Kidney (tissue), 14 donors: Measurements from ENCODE around the gene PMEPA1. TPM values are rescaled to one million over a fixed set of nuclear protein-coding genes. Genes with fewer than 3 reads are reported as not detected.

Source experiments
- DNase-seq, 5 donors: peaks; one replicate each; pipeline ENCODE4 v3.0.0-alpha.2; 2013 to 2020
- FAIRE-seq: peaks from 2 replicates; lab custom pipeline; 2012; peaks lifted over from hg19 to GRCh38; lab: Jason Lieb, UNC
- H3K27ac ChIP-seq, 2 donors: one replicate each; pipeline ENCODE4 v1.7.0; 2013; ENCODE audit warnings: low read depth in 2 of 2, low read length in 2 of 2, inconsistent platforms in 1 of 2
- H3K27me3 ChIP-seq: one replicate; pipeline ENCODE4 v1.7.1; 2013; ENCODE audit warnings: low read length, inconsistent platforms; ENCODE audit not compliant: control insufficient read depth, insufficient read depth
- H3K36me3 ChIP-seq, 3 donors: one replicate each; pipeline versions ENCODE4 v1.7.0 to v1.7.1; 2013; ENCODE audit warnings: low read length in 3 of 3, control low read depth in 1 of 3, inconsistent platforms in 1 of 3; ENCODE audit not compliant: insufficient read depth in 3 of 3, control insufficient read depth in 2 of 3
- H3K4me1 ChIP-seq, 3 donors: one replicate each; pipeline versions ENCODE4 v1.7.0 to v1.7.1; 2013; ENCODE audit warnings: low read length in 3 of 3, inconsistent platforms in 1 of 3, low read depth in 1 of 3; ENCODE audit not compliant: control insufficient read depth in 2 of 3, insufficient read depth in 2 of 3
- H3K4me3 ChIP-seq, 3 donors: one replicate each; pipeline versions ENCODE4 v1.7.0 to v1.8.1; 2013; ENCODE audit warnings: low read length in 3 of 3, control low read depth in 1 of 3, inconsistent platforms in 1 of 3
- H3K9ac ChIP-seq, 3 donors: one replicate each; pipeline versions ENCODE4 v1.7.0 to v1.7.1; 2013; ENCODE audit warnings: low read length in 3 of 3, control low read depth in 1 of 3, inconsistent platforms in 1 of 3
- H3K9me3 ChIP-seq, 3 donors: one replicate each; pipeline versions ENCODE4 v1.7.0 to v1.7.1; 2013; ENCODE audit warnings: low read length in 3 of 3, control low read depth in 1 of 3, inconsistent platforms in 1 of 3; ENCODE audit not compliant: control insufficient read depth in 2 of 3, insufficient read depth in 1 of 3
- CTCF ChIP-seq: IDR thresholded peaks from 3 replicates; pipeline ENCODE4 v1.5.1; 2012; ENCODE audit warnings: mild to moderate bottlenecking, moderate library complexity, borderline replicate concordance; ENCODE audit not compliant: insufficient read depth; ENCODE audit errors: extremely low read depth
- intact Hi-C: fragments of 100-400 bp; cut with DNase I; formaldehyde crosslinking; loops from one replicate; pipeline ENCODE4 v1.11.1; 2022
- polyA plus RNA-seq: library from polyadenylated mRNA; stranded (reverse); fragments of 350-450 nt; fragmentation: Illumina TruSeq; extraction: RNeasy Lipid Tissue Mini Kit (QIAGEN cat#74804); gene quantifications from one replicate; pipeline ENCODE4 v1.2.3, GENCODE V29; 2014; ENCODE audit warnings: low read depth, low replicate concordance; ENCODE audit not compliant: insufficient read depth
- total RNA-seq: library from RNA; stranded (reverse); fragmentation: NEBNext Ultra II Directional; extraction: Animal tissue kit (Norgen Biotek cat#: 25700); gene quantifications from one replicate; pipeline ENCODE4 v1.2.1, GENCODE V29; 2021
- donor health status: control.
- donor health status: control.
- donor health status: control.
- donor health status: control.
- donor health status: control.
- donor health status: DM: yes; HTN: yes; CAD: no.
- donor health status: Normal renal cell carcinoma (clear cell type).

Gene PMEPA1
- total and polyA plus RNA-seq, 2 donors from 2014 or later: 12.9 to 30.4 TPM

GRCh38 chr20:57756213-57756612, 46.4 kb upstream of the PMEPA1 start:
- FAIRE-seq (no peak), DNase-seq (peak in 1 of 5 donors; percentile 6)
- Histone ChIP-seq H3K9ac (no peak overlapping the region), H3K4me1 (no peaks in the 10 kb centered on the region), H3K27ac (no peak overlapping the region), H3K27me3 (no peaks in the 10 kb centered on the region), H3K9me3 (no peaks in the 10 kb centered on the region), H3K36me3 (no peaks in the 10 kb centered on the region), H3K4me3 (no peak overlapping the region)
- no peak for TF ChIP-seq CTCF
- intact Hi-C loops: no loop called here

GRCh38 chr20:57755609-57756008, 45.8 kb upstream of the PMEPA1 start:
- TF ChIP-seq CTCF: no peak
- DNase-seq (peak in 1 of 5 donors; percentile 7), FAIRE-seq (no peak)
- Histone ChIP-seq H3K36me3 (no peaks in the 10 kb centered on the region), H3K4me3 (no peak overlapping the region), H3K27ac (no peak overlapping the region), H3K9ac (no peak overlapping the region), H3K27me3 (no peaks in the 10 kb centered on the region), H3K4me1 (no peaks in the 10 kb centered on the region), H3K9me3 (no peaks in the 10 kb centered on the region)
- intact Hi-C loops: no loop called here

- H3K9ac ChIP-seq: no peak overlapping the region
Observed at GRCh38 chr20:57754190-57754589, 44.4 kb upstream of the PMEPA1 start.

More at GRCh38 chr20:57754190-57754589, 44.4 kb upstream of the PMEPA1 start:
- Histone ChIP-seq H3K9me3 (no peaks in the 10 kb centered on the region), H3K27ac (no peak overlapping the region), H3K36me3 (no peaks in the 10 kb centered on the region), H3K27me3 (no peaks in the 10 kb centered on the region), H3K4me1 (peaks cover 0 to 3% (median 0%) of the 10 kb centered on the region in 3 donors), H3K4me3 (no peak overlapping the region)
- intact Hi-C loops: no loop called here
- no peak for DNase-seq
- FAIRE-seq: no peak
- TF ChIP-seq CTCF: no peak
